HG02571 (cell line): ENCODE data around the gene AARS1.
"Not testable (repeated sequence)": the region's sequence is repeated elsewhere in the genome, so short reads cannot be mapped to it uniquely, and the experiment has no call there.

Experiments used
- ATAC-seq: cut with Tn5 transposase; IDR thresholded peaks from one replicate; pipeline ENCODE4 v1.9.1; 2021; ENCODE audit warnings: mild to moderate bottlenecking, moderate library complexity; ENCODE audit not compliant: unreplicated experiment

The AARS1 gene

GRCh38 chr16:70276392-70276791 is 12.9 kb downstream of the AARS1 start:
- no peak for ATAC-seq

GRCh38 chr16:70271696-70272095 is 17.6 kb downstream of the AARS1 start:
- ATAC-seq: no peak

- ATAC-seq: no peak
Observed at GRCh38 chr16:70270176-70270575, 19.1 kb downstream of the AARS1 start.

GRCh38 chr16:70269471-70269870 is 19.8 kb downstream of the AARS1 start:
- ATAC-seq: no peak

GRCh38 chr16:70267922-70268321 is 21.4 kb downstream of the AARS1 start:
- ATAC-seq: not testable (repeated sequence)

DNA sequence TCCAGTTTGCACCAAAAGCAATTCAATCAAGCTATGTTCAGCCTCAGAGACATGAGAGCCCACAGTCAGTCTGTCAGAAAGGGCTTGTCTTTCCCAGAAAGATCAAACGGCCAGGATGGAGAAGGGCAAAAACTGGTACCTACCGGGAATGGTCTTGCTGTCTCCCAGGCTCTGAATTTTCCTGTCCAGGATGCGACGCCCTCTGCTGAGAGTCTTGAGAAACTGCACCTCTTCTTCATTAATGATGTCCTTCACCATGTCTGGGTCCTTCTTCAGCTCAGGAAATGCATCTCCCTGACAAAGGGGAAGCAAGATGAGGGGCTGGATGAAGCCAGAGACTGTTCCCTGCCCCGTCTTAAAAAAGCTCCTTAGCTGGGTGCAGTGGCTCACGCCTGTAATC is 21.8 kb downstream of the AARS1 start:
- ATAC-seq: no peak

DNA sequence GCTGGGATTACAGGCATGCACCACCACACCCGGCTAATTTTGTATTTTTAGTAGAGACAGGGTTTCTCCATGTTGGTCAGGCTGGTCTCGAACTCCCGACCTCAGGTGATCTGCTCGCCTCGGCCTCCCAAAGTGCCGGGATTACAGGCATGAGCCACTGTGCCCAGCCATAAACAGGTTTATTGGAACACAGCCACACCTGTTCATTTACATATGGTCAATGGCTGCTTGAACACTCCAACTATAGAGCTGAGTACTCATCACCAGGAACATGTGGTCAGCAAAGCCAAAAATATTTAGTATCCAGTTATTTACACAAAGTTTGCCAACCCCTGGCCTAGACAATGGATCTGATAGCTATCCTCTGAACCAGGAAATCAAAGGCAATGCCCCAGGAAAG is 29.4 kb downstream of the AARS1 start:
- ATAC-seq: not testable (repeated sequence)

GRCh38 chr16:70258946-70259345 is 30.4 kb downstream of the AARS1 start:
- ATAC-seq: no peak

DNA sequence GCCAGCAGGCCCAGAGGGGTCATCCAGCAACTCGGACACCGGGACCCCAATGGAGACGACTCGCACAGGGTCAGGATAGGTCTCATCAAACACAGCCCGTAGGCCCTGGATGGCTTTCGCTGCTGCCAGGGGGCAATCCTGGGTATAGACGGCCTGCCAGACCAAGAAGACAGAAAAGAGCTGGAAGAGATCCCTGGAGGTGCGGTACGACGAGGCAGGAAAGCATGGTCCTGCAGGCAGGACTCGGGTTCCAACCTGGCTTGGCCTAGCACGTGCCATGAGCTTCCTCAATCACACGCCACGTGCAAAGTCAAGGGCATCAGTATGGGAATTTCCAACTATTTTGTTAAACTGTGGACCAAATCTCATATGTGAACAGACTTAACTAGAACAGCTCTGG is 31.2 kb downstream of the AARS1 start:
- no peak for ATAC-seq

DNA sequence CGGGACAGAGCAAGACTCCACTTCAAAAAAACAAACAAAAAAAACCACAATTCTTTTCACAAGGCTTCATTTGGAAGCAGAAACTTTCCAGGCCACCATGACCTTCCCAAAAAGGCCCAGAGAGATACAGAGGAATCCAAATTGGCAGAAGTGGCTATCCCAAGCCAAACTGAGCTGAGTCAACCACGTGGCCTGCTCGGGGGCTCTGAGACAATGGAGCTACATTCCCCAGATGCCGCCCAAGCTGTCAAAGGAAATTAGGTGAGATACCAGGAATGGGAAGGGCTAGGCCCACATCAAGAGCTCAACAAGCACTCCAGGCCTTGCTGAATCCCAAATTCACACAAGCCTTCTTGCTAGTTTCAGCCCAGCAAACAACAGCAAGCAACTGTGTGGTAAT is 31.9 kb downstream of the AARS1 start:
- no peak for ATAC-seq

GRCh38 chr16:70255574-70255973 is 33.7 kb downstream of the AARS1 start:
- ATAC-seq: no peak

DNA sequence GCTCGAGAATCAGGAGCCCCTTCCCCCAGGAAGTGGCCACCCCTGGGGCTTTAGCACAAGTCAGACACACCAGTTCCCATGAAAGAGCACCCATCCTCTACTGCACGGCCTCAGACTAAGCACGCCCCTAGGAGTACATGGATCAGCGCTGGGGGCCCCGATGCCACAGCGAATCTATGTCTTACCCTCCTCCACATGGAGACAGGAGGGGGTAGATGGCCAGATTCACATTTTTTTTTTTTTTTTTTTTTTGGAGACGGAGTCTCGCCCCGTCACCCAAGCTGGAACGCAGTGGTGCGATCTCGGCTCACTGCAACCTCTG is 34.4 kb downstream of the AARS1 start:
- no peak for ATAC-seq

DNA sequence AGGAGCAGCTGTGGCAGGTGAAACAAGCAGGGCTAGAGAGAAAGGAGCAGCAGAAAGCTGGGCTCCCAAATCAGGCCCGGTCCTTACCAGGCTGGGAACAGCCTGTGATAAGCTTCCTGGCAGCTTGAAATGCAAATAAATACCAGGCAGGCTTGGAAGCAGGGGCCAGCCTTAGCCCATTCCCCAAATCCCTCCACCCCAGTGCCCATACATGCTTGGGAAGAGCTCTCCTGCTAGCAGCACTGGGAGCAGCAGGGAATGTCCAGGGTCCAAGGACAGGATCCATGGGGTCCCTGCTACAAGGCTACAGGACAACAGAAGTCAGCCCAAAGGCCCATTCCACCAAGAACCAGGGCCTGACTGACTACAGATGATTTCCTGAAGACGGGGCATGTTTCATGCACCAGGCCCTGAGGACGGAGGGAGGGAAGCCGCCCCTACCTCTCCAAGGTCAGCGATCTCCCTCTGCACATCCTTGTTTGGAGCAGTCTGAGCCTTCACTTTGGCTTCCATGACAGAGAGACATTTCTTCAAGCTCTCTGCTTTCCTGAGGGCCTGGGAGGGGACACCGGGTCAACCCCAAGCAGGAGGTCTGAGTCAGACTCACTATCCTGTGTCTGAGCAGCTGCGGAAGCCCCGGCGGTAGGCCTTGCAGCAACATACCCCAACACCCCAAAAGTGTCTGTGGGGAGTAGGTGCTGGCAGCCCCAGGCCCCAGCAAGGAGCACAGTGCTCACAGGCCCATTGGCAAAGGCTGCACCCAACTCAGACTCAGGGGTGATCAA is 34.9 kb downstream of the AARS1 start:
- ATAC-seq: no peak

GRCh38 chr16:70253291-70254106 is 35.8 kb downstream of the AARS1 start:
- no peak for ATAC-seq

DNA sequence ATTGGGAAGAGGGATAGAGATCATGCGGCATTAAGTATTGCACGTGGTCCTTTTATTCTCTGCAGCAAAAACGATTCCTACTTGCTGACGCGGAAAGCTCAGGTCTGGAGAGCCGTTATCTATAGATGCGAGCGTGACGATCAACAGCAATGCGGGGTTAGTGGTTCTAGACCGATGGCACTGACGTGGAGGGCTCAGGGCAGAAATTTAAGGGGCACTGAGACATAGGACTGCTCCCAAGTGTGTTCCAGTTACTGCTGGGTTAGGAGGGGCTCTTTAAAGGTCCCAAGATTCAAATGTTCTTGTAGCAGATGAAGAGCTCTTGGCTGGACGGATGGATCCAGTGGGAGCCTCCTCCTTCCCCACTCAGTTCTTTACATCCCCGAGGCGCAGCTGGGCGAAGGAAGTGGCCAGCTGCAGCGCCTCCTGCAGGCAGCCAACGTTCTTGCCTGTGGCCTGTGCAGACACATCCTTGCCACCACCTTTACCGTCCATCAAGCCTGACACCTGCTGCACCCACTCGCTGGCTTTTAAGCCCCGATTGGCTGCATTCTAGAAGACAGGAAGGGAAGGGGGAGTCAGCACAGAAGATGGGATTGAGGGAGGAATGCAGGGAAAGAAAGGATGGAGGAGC is 36.8 kb downstream of the AARS1 start:
- ATAC-seq: no peak

DNA sequence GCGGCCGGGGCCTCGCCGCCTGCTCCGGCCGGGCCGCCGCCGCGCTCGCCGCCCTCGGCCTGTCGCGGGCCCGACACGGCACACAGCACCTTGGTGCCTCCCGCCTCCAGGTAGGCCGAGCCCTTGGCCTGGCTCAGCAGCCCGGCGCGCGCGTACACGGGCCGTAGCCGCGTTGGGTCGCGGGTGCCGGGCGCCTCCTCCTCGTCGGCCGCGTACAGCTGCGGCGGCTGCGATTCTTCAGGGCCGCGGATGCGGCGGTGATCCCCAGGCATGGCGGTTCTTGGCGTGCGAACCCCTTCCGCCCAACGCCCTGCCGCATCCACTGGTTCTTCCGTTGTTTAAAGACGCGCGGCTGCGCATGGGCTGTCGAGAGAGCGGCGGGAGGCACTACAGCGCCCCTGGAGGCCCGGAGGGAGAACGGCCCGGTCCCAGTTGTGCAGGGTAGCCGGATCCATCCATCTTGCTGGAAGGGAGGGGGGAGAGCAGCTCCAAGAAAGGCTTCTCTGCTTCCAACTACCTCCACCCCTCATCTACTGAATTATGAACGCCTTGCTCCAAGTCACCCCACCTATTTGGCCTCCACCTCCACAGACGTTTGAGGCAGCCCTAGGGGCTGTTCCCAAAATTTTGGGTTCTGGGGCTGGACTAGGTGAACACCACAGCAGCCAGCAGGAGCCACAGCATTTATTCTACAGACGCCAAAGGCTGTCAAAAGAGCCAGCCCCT is 37.5 kb downstream of the AARS1 start, which contains the start of gene EXOSC6:
EXOSC6 (minus strand) TSS at position 312 of the 726 bp plus-strand sequence; CDS start at position 272, 40 bp downstream.
- ATAC-seq: peak; percentile 79

DNA sequence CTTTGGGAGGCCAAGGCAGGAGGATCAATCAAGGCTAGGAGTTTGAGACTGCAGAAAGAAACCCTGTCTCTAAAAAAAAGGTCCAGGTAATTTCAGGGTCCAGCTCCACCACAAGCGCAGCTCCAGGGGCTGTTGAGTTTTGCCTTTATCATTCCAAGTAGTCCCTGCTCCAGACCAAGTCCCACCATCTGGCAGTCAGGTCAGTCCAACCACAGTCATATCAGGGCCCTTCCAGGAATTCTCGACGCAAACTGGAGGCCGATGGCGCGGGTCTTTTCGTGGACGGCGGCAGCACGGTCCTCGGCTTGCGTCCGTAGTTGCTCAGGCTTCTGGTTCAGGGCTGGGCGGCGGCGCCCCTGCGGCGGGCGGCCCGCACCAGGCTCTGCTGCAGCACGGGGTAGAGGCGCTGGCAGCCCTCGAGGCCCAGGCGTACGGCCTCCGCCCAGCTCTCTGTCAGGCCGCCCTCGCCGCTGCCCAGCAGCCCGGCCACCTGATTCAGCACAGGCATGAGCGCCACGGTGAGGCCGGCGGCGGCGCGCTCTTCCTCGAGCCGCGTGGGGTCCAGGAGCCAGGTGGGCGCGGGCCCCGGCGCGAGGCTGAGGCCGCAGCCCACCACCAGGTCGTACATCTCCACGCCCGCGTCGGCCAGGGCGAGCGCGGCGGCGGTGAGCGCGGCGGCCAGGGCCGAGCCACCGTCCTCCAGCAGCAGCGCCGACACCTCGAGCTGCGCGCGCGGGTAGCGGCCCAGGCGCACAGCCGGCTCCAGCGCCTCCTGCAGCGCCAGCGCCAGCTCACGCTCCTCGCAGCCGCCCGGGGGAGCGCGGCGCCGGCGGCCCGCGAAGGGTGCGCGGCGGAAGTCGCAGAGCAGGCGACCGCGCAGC is 38.3 kb downstream of the AARS1 start:
- peak; percentile 35 for ATAC-seq

- not testable (repeated sequence) for ATAC-seq
Observed at GRCh38 chr16:70249697-70250096, 39.6 kb downstream of the AARS1 start.

DNA sequence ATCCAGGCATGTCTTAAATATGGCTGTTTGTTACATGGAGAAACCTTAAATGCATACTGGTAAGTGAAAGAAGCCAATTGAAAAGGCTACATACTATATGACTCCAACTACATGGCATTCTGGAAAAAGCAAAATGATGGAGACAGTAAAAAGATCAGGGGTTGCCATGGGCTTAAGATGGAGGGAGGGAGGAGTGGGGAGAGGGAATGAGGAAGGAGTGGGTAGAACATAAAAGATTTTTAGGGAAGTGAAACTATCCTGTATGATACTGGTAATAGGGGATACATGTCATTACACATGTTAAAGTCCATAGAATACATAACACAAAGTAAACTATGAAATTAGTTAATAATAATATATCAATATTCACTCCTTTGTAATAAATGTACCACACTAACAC is 50.5 kb downstream of the AARS1 start:
- not testable (repeated sequence) for ATAC-seq

- ATAC-seq: not testable (repeated sequence)
Observed at GRCh38 chr16:70231831-70232230, 57.5 kb downstream of the AARS1 start.
